ENCODE data around the gene HNF4A. TPM values are rescaled to one million over a fixed set of nuclear protein-coding genes. Genes with fewer than 3 reads are reported as not detected.

HNF4A gene
- total and polyA plus RNA-seq, 2 of the 13 experiments (the other 11 are each of a cell fraction or from before 2014, with no cell fraction given), result 80.9 to 169 TPM

GRCh38 chr20:44418069-44418905 is 62.8 kb downstream of the HNF4A start (continued):
- peak; percentile 78; the same call in 1 of the 2 replicates for TF ChIP-seq POGK (CRISPR knock-in tag; conservative IDR thresholded peaks at IDR 0.05)
- no peak for TF ChIP-seq MLX (CRISPR knock-in tag; IDR thresholded peaks at IDR 0.05)
- TF ChIP-seq ZNF687 (CRISPR knock-in tag; IDR thresholded peaks at IDR 0.05), result peak; percentile 97
- peak; percentile 67; the same call in 1 of the 2 replicates for TF ChIP-seq ZFX (CRISPR knock-in tag; IDR thresholded peaks at IDR 0.05; ENCODE audit: low read depth)
- no peak for TF ChIP-seq JUN (CRISPR knock-in tag; IDR thresholded peaks at IDR 0.05)
- TF ChIP-seq ZNF280D (CRISPR knock-in tag; IDR thresholded peaks at IDR 0.05), result 0 out of 2 replicates have a peak, but pooled peaks have one; percentile 48
- TF ChIP-seq HNF4A (CRISPR knock-in tag; IDR thresholded peaks at IDR 0.05), result peak; percentile 82
- TF ChIP-seq ATF2 (CRISPR knock-in tag; IDR thresholded peaks at IDR 0.05), result peak; percentile 42; the same call in 1 of the 2 replicates
- TF ChIP-seq DRAP1 (CRISPR knock-in tag; IDR thresholded peaks at IDR 0.05), result 0 out of 2 replicates have a peak, but pooled peaks have one; percentile 20
- no peak; the same call in 1 of the 2 replicates for TF ChIP-seq ARID4A (CRISPR knock-in tag; IDR thresholded peaks at IDR 0.05; ENCODE audit: borderline replicate concordance)
